GM19467 (cell line): ENCODE data around the gene TPH2.

Experiments used
- ATAC-seq: cut with Tn5 transposase; IDR thresholded peaks from one replicate; pipeline ENCODE4 v1.9.1; 2021; ENCODE audit warnings: mild to moderate bottlenecking, moderate library complexity; ENCODE audit not compliant: unreplicated experiment

Gene TPH2

DNA sequence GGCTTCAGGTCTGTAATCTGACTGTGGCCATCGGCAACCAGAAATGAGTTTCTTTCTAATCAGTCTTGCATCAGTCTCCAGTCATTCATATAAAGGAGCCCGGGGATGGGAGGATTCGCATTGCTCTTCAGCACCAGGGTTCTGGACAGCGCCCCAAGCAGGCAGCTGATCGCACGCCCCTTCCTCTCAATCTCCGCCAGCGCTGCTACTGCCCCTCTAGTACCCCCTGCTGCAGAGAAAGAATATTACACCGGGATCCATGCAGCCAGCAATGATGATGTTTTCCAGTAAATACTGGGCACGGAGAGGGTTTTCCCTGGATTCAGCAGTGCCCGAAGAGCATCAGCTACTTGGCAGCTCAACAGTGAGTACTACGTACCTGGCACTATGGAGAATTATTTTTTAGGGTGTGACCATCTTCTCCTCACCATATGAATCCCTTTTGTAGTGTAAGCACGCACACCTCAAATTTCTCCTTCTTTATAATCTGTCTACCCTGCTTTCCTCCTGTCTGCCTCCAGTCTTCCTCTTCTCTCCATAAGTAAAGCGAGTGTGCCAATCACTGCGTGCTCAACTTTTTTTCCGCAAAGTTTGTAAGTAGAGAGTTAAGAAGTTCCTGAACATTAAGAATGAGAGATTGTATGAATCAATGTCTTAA, at the start of gene TPH2:
Gene TPH2, plus strand, starts transcription at position 118 of the 658 bp plus-strand sequence. Its CDS starts 142 bp downstream, at position 260.
- peak; percentile 68 for ATAC-seq

DNA sequence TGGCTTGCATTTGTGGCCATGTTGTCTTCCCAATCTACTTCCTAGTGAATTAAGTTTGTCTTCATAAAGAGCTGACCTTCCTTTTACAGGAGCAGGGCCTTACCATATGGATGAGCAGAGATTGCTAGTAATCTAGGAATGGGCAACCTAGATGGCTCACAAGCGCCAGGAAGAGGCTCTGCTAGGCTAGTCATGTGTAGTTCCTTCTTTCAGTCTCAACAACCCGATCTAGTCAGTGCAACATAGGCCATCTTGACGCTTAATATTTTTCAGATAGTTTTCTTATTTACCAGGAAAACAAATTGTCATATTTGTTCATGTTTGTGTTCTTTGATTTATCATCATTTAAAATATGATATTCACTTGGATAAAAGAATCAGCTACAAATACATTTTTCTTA, 48.2 kb upstream of the TPH2 start:
- ATAC-seq, result no peak

DNA sequence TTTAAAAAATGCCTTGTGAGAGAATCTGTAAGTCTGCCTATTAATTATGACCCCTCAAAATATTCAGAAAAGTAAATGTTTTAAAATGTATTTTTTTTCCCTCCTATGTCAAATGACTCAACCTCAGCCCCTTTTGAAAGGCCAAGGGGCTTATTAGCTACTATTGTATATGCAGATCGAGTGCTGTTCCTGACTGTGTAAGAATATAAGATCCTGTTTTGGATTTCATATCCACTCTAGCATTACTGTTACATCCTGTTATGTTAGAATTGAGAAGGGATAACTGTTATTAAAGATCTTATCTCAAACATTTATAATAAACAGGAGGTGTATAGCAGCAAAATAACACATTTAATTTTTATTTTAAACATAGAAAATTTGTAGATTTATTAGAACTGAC, 46.6 kb upstream of the TPH2 start:
- ATAC-seq, result no peak

DNA sequence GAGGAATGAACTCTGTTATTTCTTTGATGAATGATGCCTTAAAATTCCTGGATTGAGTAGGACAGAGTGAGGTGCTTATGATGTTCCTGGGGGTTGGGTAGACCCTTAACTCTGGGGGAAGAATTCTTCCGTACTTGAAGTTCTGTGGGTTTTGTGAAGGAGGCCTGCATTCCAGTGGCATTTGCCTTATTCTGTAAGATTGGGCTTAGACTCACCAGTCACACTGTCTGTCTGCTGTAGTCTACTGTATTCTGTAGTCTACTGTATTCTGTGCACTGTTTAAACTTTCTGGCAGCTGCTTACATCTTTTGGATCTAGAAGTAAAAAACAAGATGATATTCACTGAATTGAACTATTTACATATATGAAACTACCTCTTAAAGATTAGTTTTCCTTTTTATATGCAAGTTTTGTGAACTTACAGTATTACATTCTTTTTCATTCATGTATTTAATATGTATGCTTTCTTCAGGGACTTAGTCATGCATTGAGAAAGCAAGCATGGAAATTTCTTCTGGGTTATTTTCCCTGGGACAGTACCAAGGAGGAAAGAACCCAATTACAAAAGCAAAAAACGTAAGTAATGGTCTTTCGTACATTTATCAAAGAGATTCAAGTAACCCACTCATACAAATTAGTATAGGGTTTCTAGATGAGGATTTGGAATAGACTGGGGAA, 42.3 kb upstream of the TPH2 start:
- ATAC-seq, result no peak

DNA sequence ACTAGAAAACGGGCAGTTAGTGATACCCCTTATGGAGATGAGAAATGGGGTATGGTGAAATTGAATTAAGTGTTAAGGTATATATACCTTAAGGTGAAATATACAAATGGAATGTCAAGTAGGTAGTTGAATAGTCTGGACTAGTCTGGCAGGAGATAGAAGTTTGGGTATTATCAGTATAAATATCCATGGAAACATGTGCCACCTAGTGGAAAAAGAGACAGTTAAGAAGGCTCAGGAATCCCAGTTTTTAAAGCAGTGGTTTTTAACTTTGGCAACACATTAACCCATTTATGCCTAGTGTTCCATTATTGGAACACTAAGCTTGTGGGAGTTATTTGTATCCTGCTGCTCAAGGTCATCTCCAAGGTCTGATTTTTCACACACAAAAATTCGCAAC, 38.6 kb upstream of the TPH2 start:
- ATAC-seq, result no peak

GRCh38 chr12:71904629-71905028, 34.0 kb upstream of the TPH2 start:
- ATAC-seq, result no peak

DNA sequence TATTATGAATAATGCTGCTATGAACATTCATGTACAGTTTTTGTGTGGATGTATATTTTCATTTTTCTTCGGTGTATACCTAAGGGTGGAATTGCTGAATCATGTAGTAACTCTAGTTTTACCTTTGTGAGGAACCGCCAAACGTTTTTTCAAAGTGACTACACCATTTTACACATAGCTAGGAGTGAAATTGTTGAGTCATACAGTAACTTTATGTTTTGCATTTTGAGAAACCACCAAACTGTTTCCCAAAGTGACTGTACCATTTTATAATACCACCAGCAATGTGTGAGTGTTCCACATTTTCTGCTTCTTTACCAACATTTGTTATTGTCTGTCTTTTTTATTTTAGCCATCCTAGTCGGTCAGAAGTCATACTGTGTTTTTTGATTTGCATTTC, 3.1 kb upstream of the TPH2 start:
- peak; percentile 63 for ATAC-seq

DNA sequence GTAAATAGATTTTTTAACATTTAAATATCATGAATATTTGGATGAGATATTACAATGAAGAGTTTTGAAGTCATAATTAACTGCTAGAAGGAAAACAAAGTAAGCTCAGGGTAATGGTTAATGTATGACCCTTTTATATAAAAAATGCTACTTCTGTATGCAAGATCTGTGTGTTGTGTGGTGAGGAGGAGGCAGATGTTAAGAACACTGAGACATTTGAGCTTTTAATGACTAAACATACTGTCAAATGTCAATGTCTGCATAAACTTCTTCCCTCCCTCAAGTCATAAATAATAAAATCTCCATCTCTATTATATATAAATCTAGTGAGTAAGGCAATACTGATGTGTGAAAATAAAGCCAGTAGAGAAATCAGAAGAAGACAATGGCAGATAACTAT, 1.4 kb downstream of the TPH2 start:
- no peak for ATAC-seq

- ATAC-seq, result no peak
Observed at GRCh38 chr12:71941174-71941573, 2.5 kb downstream of the TPH2 start.

GRCh38 chr12:71942259-71942658, 3.6 kb downstream of the TPH2 start:
- no peak for ATAC-seq

- ATAC-seq, result no peak
Observed at GRCh38 chr12:71942703-71943102, 4.1 kb downstream of the TPH2 start.

GRCh38 chr12:71945121-71945520, 6.5 kb downstream of the TPH2 start:
- no peak for ATAC-seq

DNA sequence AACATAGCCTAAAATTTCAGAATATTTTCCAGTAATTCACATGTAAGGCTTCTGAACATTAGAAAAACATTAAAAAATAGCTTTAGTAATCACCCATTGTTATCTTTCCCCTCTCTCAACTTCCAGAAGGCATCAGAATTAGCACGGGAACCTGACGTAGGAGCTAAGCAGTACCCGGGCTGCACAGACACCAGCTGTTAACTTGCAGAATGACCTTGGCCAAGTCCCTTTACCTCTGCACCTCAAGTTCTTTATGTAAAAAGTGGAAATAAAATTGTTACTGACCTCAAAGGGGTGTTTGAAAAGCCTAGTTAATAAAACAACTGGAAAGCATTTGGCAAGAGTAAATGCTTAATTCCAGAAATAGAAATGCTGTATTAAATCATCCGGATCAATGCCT, 7.2 kb downstream of the TPH2 start:
- ATAC-seq, result no peak

DNA sequence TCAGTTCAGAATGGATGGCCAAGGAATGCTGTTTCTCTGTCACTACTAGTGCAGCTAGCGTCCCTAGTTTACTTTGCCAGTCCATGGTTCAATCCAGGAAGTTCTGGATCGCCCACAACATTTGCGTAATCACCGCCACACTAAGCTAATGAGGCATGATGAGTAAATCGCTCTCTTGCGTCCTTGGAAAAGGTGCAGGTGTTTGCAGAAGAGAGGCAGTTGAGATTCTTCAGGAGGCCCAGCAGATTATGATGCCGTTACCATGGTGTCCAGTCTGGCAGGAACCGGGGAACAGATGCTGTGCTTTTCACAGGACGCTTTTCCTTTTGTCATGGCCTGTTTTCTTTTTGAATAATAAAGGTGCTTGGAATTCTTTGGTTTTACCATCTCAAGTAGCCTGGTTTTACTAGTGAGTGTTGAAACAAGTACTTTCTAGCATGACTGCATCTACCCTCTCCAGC, 9.0 kb downstream of the TPH2 start:
- no peak for ATAC-seq

- ATAC-seq, result no peak
Observed at GRCh38 chr12:71948390-71948789, 9.7 kb downstream of the TPH2 start.

GRCh38 chr12:71949646-71950045, 11.0 kb downstream of the TPH2 start:
- no peak for ATAC-seq

GRCh38 chr12:71950404-71950803, 11.8 kb downstream of the TPH2 start:
- no peak for ATAC-seq

GRCh38 chr12:71950819-71951218, 12.2 kb downstream of the TPH2 start:
- no peak for ATAC-seq

DNA sequence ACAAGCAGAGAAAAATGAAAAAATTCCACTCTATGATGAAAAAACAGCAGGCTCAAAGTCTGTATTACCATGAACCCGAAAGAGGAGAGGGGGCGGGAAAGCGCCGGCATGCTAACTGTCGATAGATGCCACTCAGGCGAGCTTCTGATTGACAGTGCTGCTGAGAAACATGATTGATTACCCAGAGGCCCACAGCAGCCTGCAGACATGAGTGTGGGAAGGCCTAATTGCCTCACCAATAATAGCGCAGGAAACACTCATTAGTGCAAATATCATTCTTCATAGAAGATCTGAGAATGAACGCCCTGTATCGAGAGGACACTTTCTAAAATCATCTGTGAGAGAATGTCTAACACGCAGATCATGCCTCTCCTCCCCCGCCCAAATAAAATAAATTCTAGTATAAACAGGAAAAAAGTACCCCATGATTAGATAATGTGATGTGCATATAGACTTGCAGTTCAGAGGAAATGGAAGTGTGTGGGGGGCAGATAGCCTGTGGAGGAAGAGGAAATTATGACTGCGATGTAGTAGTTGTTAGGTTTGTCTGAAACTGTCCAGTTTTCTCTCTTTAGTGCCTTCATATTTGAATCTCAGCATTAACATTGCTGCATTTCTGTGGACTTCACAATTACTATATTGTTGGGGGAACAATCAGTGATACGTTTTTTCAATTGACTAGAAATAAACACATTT, 15.6 kb downstream of the TPH2 start:
- ATAC-seq, result no peak

DNA sequence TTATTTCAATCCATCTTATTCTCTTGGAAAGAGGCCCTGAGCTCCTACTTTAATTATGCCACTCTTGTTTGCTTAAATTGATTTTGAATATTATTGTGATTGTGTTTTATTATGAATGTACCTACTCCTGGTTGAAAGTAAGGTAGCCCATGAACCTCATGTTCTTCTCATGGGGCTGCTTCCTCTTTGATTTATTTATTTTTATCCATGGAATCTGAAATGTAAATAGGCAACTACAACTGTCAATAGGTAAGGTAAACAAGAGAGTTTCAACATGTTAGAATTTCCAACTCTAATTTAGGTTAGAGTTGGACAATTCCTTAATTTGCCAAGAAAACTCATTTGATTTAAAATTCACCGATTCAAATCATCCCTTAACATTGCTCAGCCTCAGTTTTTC, 16.2 kb downstream of the TPH2 start:
- ATAC-seq, result no peak

- ATAC-seq, result no peak
Observed at GRCh38 chr12:71955970-71956369, 17.3 kb downstream of the TPH2 start.

- ATAC-seq, result no peak
Observed at GRCh38 chr12:71958056-71958455, 19.4 kb downstream of the TPH2 start.
